ENCODE data around the gene DLAT. TPM values are rescaled to one million over a fixed set of nuclear protein-coding genes. Genes with fewer than 3 reads are reported as not detected.

The DLAT gene
- total RNA-seq, 1 experiment from 2014 or later: 68.1 TPM

- H3K4me1 ChIP-seq (ENCODE audit: control insufficient read depth in 1 of 2, insufficient read depth in 2 of 2, low read length in 2 of 2): no peaks in the 10 kb centered on the region
- intact Hi-C loops (cut with micrococcal nuclease): no loop called here
- H3K36me3 ChIP-seq (ENCODE audit: control insufficient read depth in 1 of 2, insufficient read depth in 2 of 2, low read length in 2 of 2): no peaks in the 10 kb centered on the region
- ChIA-PET RAD21 (ENCODE audit: low non-redundant PET in 1 of 2, low total read pairs in 2 of 2, uncharacterized antibody in 2 of 2, unreplicated experiment in 2 of 2) (no interaction called here), CTCF (no interaction called here), POLR2A (interaction anchor here (1.0 kb wide), 1 partner anchor 9 kb away, joined by 3 read pairs; no protein-coding TSS in a partner anchor)
- no peaks in the 10 kb centered on the region for H3K27me3 ChIP-seq (ENCODE audit: insufficient read depth, low read length)
- BruUV-seq (replicated peaks): no TSS peak
- H3K9me2 ChIP-seq (ENCODE audit: insufficient read depth): no peaks in the 10 kb centered on the region
- no peaks in the 10 kb centered on the region for H3K9me3 ChIP-seq (ENCODE audit: control insufficient read depth in 1 of 2, insufficient read depth in 1 of 2, low read depth in 1 of 2, low read length in 2 of 2)
- H3K4me3 ChIP-seq (replicated peaks in 1 of 2; ENCODE audit: low read depth in 1 of 2, low read length in 2 of 2): no peak overlapping the region
- H3K79me2 ChIP-seq (ENCODE audit: insufficient read depth, low read length): no peaks in the 10 kb centered on the region
- no peak overlapping the region for H3K9ac ChIP-seq (ENCODE audit: low read length)
- DNase-seq (ENCODE audit: low read depth, low spot score): no peak
- H3K4me2 ChIP-seq (ENCODE audit: low read length): no peak overlapping the region
- TF ChIP-seq FOSL1 (IDR thresholded peaks at IDR 0.05; ENCODE audit: low read depth) (no peak), SRF (IDR thresholded peaks at IDR 0.05; ENCODE audit: low read depth) (no peak), RAD21 (IDR thresholded peaks at IDR 0.05; ENCODE audit: low read depth) (no peak), ZBTB33 (IDR thresholded peaks at IDR 0.05; ENCODE audit: extremely low read depth, insufficient replicate concordance, low read length) (no peak), CEBPB (IDR thresholded peaks at IDR 0.05; ENCODE audit: low read depth) (no peak), ZNF274 (IDR thresholded peaks at IDR 0.05; ENCODE audit: low read depth, low read length) (no peak), ATF3 (IDR thresholded peaks at IDR 0.05) (no peak), SIN3A (IDR thresholded peaks at IDR 0.05; ENCODE audit: low read depth) (no peak), YY1 (IDR thresholded peaks at IDR 0.05; ENCODE audit: extremely low read depth, insufficient replicate concordance, low read depth, low read length) (no peak), ZFX (IDR thresholded peaks at IDR 0.05) (no peak), REST (IDR thresholded peaks at IDR 0.05; ENCODE audit: low read depth) (no peak), EZH2phosphoT487 (IDR thresholded peaks at IDR 0.05; ENCODE audit: borderline replicate concordance) (no peak), EZH2 (IDR thresholded peaks at IDR 0.05) (no peak), POLR2A (IDR thresholded peaks at IDR 0.05; ENCODE audit: borderline replicate concordance, extremely low read depth, insufficient read depth, insufficient read length) (no peak), EGR1 (IDR thresholded peaks at IDR 0.05; ENCODE audit: low read depth) (no peak), POLR2AphosphoS5 (IDR thresholded peaks at IDR 0.05; ENCODE audit: low read depth, low read length) (no peak), TCF7L2 (IDR thresholded peaks at IDR 0.05; ENCODE audit: borderline replicate concordance, extremely low read depth, insufficient read depth, insufficient read length) (no peak), CTCF (IDR thresholded peaks at IDR 0.05 in 2 of 3, conservative IDR thresholded peaks at IDR 0.05 in 1 of 3; ENCODE audit: borderline replicate concordance in 1 of 3, insufficient read depth in 1 of 3, low read depth in 2 of 3, low read length in 2 of 3) (no peak), JUND (IDR thresholded peaks at IDR 0.05) (no peak)
- H2AFZ ChIP-seq (ENCODE audit: low read depth, low read length, poor library complexity, severe bottlenecking): no peak overlapping the region
- no peak overlapping the region for H3K27ac ChIP-seq (ENCODE audit: low read depth, low read length)
- no peaks in the 10 kb centered on the region for H4K20me1 ChIP-seq (ENCODE audit: insufficient read depth)
- ATAC-seq: no peak
Observed at GRCh38 chr11:111986589-111986988, 38.6 kb upstream of the DLAT start.

Measured in HCT116 (cell line).